Measurements from ENCODE around the gene KCNS3.

The KCNS3 gene

DNA sequence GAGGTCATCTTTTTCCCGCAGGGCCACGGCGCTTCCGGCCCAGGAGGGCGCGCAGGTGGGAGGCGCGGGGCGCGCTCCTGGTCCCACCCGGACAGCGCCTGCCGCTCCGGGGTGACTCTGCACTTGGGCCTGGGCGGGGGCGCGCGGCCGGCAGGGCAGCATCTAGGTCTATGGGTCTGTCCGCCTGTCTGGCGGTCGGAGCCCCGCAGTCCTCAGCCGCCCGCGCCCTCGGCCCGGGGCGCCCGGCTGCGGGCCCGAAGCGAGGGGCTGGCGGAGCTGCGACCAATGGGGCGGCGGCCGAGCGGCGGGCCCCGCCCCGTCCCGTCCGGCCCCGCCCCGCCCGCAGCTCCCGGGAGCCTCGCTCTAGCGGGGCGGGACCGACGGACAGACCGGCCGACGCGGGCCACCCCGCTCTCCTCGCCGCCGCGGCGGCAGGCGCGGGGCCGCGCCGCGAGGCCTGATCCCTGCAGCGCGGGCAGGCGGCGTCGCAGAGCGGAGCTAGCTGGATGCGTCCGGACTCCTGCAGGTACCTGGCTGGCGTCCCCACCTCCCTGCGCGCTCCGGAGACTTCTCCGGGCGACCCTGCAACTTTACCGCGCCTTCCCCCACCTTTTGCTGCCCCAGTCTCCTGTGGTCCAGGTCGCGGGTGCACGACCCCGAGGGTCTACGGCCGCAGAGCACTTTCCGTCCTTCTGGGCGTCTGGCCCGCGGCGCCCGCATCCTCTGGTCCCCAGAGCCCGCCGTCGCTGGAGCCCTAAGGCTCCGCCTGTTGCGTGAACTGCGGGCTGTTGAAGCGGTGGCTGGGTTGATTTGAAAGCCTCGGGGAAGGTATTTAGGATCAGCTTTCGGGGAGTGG lies at the start of gene KCNS3:
Gene KCNS3 (plus strand): TSS at position 387 of the 856 bp plus-strand sequence. CDS start 52,342 bp downstream, outside the sequence.
- DNase-seq: peak; percentile 59

DNA sequence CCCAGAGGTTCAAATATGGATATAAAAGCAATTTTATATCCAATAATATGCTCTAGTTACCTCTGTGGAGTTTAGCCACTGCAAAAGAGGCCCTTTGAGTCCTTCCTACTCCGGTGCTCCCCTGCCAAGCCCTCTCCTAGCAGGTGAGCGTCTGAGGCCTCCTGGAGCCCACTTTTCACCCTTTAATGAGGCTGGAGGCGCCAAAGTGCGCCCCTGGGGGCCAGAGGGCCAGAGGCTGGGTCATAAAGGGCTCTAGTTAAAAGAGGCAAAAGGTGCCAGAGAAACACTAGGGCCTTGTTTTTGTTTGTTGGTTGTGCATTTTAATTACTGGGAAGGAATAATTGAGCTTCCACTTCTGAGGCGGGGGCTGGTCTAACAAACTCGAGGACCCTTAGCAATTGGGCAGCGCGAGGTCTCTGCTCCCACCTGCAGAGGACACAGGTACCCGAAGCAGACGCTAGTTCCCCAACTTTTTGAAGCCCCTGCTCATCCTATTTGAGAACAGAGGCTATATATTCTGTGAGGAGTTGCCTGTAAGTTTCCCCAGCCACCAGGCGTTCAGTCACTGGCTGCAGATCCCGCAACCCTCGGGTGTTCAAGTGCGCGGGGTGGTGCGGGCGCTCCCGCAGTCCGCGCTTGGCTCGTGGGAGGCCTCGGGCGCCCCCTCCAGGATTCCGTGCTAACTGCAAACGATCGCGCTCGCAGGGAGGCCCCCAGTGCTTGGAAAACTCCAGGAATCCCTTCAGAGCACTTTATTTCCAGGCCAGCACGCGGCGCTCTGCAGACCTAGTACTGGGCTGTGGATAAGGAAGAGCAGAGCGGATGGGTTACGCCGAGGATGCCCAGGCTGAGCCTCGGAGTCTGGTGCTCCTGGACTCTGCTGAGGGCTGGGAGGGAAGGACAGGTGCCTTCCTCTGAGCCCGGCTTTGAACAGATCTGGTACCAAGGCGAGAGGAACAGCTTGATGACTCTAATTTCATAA lies 48.1 kb upstream of the KCNS3 start:
- no peak for DNase-seq

- DNase-seq: no peak
These were observed 43.0 kb upstream of the KCNS3 start for GRCh38 chr2:17835516-17835915.

- DNase-seq: no peak
These were observed 38.5 kb upstream of the KCNS3 start for GRCh38 chr2:17839959-17840358.

DNA sequence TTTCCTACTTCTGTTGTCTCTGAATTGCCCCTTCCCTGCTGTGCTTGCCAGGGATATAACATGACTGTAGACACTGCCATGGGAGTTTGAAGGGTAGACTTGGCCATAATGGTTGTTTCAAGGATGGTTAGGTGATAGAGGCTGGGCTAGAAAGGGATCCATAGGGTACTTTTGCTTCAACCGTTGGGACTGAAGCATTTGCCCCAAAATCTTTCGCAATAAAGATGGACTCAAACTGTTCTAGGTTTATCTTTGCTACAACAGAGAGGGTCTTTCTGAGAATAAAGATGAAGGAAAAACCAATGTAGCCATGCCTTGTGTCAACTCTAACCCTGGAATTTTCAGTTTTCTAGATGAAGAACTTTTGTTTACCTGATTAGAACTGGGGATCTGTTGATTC lies 35.0 kb upstream of the KCNS3 start:
- DNase-seq: no peak

GRCh38 chr2:17845806-17846205 lies 32.7 kb upstream of the KCNS3 start:
- DNase-seq: no peak

GRCh38 chr2:17846676-17847075 lies 31.8 kb upstream of the KCNS3 start:
- no peak for DNase-seq

DNA sequence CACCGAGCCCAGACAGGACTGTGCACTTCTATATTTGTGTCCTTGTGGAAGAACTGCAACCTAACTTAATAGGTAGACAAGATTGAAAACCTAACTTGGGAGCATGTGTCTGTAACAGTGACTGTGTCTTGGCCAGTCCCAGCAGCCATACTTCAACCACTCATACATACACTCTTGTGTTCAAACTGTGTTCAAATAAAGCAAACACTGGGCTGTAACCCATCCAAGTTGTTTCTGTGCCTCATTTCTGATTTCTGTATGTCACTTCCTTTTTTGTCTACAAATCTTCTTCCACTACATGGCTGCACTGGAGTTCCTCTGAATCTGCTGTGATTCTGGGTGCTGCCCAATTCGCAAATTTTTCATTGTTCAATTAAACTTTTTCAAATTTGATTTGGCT lies 31.2 kb upstream of the KCNS3 start:
- DNase-seq: no peak

- DNase-seq: no peak
These were observed 29.2 kb upstream of the KCNS3 start for GRCh38 chr2:17849275-17849674.

DNA sequence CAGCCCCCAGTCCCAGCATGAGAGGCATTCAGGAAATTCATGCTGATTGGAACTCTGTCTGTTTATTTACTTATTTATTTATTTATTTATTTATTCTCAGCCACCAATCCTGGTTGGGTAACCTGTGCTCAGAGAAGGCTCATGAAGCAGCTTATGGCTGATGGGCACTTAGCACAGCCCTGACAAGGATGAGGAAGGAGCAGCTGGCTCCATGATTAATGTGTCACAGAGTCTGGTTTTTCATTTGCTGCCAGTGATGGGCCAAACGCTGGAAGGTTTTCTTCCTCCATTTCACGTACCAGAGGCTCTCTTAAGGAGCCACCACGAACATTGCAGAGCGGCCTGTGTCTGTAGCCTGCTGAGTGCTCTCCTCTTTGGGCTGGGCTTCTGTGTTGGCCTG lies 28.3 kb upstream of the KCNS3 start:
- no peak for DNase-seq

DNA sequence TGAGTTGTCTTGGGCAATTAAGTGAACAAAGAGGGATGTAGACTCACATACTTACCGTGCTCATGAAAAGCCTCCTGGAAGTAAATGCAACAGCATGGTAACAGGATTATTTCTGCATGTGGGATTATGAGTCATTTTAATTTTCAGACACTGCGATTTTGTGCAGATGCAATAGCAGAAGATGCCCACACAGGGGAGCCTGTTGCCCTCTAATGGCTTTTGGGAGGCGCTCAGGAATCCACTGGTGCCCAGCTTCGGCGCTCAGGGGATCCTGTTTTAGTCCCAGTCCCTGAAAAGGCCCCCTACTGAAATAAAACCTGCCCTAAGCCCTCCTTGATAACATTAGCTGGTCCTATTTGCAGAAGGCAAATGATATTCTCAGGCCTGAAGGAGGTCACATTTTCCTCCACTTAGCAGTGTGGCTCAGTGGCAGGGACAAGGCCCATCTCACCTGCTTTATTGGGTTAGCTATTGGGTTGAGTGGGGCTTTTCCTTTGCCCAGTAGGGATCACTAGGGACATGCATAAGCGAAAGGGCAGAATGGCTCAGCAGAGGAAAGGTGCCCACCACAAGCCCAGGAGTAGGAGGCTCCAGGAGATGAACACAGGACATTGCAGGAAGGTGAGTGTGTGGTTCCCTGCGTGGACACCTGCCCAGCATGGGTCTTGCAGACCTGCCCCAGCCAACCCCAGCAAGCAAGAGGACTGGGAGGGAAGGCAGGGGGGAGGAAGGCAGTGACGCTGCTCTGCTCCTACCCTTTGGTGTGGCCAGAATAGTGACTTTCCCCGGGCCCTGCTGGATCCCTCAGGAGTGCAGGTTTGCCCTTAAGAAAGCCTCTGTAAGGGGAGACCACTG lies 26.5 kb upstream of the KCNS3 start:
- peak; percentile 19 for DNase-seq

DNA sequence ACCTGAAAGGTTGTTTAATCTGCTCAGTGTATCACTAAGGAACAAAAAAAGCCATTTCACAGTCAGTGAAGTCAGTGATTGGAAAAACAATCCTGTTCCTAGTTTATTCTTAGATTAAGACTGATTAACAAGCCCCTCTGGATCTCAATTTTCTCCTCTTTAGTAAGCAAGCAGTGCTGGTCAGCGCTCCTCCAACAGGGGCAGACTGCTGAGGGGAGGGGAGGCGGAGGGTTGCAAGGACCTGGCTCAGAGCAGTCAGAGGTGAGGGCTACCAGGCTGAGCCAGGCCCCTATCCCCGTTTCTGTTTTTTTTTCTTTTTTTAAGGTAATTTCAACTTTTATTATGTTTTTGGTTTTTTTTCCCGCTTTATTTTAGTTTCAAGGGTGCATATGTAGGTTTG lies 24.7 kb upstream of the KCNS3 start:
- DNase-seq: no peak

GRCh38 chr2:17857021-17857420 lies 21.4 kb upstream of the KCNS3 start:
- no peak for DNase-seq

GRCh38 chr2:17858064-17858463 lies 20.4 kb upstream of the KCNS3 start:
- DNase-seq: no peak

DNA sequence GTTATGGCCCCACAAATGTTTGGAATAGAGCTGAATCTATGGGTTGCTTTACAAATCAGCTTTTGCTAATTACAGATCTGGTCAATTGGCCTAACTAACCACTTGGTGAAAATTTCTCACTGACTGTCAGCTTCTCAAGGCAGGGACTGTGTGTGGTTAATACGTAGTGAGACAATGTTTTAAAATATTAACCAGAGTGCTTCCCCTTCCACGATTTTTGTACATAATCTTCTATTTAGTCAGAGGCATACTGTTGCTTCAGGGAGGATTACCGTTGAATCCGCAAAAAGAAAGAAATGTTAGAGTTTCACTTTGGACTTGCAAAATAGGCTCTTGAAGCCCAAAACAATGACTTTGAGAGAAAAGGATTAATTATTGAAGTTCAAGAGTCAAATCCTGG lies 14.9 kb upstream of the KCNS3 start:
- DNase-seq: no peak

DNA sequence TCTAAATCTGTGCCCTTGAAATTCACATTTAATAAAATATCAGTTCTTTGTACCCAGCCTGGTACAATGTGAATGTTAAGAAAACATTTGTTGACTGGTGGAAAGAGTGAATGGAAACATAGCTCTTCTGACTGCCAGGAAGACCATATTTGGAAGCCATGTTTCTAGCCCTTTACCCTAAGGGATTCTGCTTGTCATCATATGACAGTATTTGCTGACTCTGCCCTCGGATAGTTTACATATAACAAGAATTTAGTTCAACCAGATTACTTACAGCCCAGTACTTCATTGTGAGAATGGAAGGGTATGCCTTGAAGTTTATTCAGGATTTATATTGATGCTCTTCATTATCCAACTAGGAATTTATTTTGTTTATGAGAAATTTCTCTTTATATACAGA lies 13.8 kb upstream of the KCNS3 start:
- DNase-seq: no peak

- no peak for DNase-seq
These were observed 11.3 kb upstream of the KCNS3 start for GRCh38 chr2:17867133-17867532.

GRCh38 chr2:17869128-17869527 lies 9.3 kb upstream of the KCNS3 start:
- no peak for DNase-seq

DNA sequence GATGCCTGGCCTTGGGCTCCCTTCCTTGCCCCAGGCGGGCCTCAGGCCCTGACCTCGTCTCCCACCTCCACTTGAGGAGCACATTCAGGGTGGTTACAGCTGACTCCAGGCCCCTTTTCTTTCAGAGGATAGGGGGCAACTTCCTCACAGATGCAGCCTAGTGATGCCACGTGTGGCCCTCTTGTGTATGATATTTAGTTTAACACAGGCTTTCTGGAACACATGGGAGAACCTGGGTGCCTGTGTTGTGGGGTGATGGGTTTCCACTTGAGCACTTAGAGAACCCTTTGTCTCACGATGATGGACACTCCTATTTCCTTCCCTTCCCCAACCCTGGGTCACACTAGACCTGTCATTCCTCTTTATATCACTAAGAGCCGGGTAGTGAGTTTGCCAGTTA lies 6.8 kb upstream of the KCNS3 start:
- no peak for DNase-seq

DNA sequence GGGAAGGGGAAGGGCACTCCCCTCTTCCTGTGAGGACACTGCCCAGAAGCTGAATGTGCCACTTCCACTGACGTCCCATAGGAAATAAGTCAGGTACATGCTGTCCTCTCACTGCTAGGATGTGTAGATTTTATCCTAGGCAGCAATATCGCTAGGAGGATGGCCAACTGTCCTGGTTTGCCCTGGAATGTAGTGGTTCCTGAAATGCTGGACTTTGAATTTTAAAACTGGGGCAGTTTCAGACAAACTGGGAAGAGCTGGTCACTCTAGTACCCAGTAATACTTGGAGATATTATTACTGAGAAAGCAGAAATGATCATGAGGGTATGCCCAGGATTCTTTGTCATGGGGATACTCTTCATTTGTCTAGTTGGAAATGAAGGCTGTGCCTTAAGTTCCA lies 5.4 kb upstream of the KCNS3 start:
- DNase-seq: no peak

- DNase-seq: no peak
These were observed 1.9 kb upstream of the KCNS3 start for GRCh38 chr2:17876590-17876989.

- peak; percentile 19 for DNase-seq
These were observed 621 bp upstream of the KCNS3 start for GRCh38 chr2:17877811-17878280.
